Measurements from ENCODE around the gene NFYB.

DNA sequence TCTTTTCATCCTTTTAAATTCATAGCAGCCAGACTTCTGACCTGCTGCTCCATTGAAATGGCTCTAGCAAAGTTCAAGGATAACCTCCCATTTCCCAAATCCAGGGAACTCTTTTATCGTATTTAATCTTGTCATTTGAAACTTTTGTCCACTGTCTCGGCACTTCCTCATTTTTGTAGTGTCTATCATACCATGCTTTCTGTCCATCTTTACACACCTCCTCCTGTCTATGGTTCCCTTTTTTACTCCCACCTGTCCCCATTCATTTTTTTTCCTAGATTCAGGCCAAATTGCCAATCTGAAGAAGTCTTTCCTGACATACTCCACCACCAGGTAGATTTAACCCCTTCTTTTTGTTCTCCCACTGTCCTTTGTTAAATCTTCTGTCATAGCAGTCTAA is 31.0 kb downstream of the NFYB start:
- no peak for TF ChIP-seq CTCF (IDR thresholded peaks at IDR 0.05; ENCODE audit: low read depth, low read length, poor library complexity, severe bottlenecking)
- TF ChIP-seq EZH2phosphoT487 (IDR thresholded peaks at IDR 0.05; ENCODE audit: borderline replicate concordance, low read length): no peak
